Activated CD8-positive, alpha-beta memory T cell treated with anti-CD3 and anti-CD28 coated beads for 36 hours (primary cell): ENCODE data around the gene SPINK9. TPM values are rescaled to one million over a fixed set of nuclear protein-coding genes. Genes with fewer than 3 reads are reported as not detected.
"Not testable (repeated sequence)": the region's sequence is repeated elsewhere in the genome, so short reads cannot be mapped to it uniquely, and the experiment has no call there.

Experiments used
- CTCF ChIA-PET: fragments of 350-600 bp; sonication (Branson Sonifier 250); formaldehyde crosslinking; loops from one replicate; lab custom pipeline; 2021; ENCODE audit warnings: antibody characterized with exemption; lab: Charles Lee
- POLR2A ChIA-PET: fragments of 350-600 bp; sonication (Branson Sonifier 250); formaldehyde crosslinking; loops from one replicate; lab custom pipeline; 2021; ENCODE audit warnings: antibody characterized with exemption; lab: Charles Lee
- total RNA-seq, 2 experiments: library from RNA; stranded (reverse); gene quantifications; one replicate each; pipeline ENCODE4 v1.2.3, GENCODE V29; 2021

The SPINK9 gene
- not detected for total RNA-seq

- CTCF ChIA-PET, result no interaction called here
- POLR2A ChIA-PET, result no interaction called here
These were observed at the start of gene SPINK9 for GRCh38 chr5:148335259-148335658. Gene SPINK9 (plus strand): TSS chr5:148335559. CDS start chr5:148335614, 55 bp downstream.

GRCh38 chr5:148290271-148291195 is 44.8 kb upstream of the SPINK9 start:
- CTCF ChIA-PET, result no interaction called here
- POLR2A ChIA-PET, result no interaction called here

DNA sequence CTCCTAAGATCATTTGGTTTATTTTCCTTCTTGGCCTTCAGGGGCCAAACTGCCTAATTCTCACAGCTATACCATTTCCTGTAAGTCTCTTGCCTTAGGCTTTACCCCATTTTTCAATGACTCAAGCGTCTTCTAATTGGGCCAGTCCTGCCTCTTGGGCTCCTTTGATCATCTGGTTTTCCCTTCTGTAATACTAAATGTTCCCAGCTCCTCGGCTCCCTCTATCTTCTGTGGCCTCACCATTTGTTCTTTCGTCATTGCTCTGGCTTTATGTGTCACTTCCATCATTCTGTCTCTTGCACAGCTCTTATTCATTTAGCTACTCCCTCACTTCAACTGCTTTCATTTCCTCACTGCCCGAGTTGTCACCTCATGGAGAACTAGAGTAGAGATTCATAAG is 37.6 kb upstream of the SPINK9 start:
- ChIA-PET CTCF (no interaction called here), POLR2A (no interaction called here)

DNA sequence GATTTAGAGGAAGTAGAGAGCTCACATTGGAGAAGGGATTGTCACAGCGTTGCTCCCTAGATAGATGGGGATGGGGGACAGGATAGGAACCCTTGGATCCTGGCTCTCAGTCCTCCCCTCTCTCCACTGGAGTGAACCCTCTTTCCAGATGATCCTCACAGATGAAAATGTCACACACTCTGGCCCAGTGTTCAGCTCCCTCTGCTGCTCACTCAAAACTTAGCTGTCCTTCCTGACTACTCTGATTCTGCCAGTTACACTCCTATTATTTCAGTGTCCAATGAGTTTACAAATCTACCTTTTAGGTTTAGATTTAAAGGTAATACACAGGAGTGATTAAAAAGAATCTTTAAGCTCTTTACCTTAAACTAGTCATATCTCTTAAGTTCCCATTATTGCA is 28.9 kb upstream of the SPINK9 start:
- ChIA-PET CTCF (no interaction called here), POLR2A (no interaction called here)

DNA sequence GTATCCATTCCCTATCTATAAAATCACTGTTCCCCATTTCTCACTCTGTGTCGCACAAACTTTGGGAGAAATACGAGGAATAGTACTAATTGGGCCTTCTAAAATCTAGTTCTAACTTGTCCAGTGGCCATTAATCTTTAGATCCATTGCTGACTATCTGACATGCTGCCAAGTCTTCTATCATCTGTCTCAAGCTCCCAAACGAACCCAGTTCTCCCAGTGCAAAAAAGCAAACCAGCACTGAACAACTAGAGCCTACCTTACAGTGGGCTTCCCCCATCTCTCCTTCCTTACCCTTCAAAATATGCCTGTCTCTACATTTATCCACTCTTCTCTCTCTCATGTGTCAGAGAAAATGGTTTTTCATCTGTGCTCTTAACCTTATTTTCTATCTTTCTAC is 26.3 kb upstream of the SPINK9 start:
- ChIA-PET CTCF (no interaction called here), POLR2A (no interaction called here)

DNA sequence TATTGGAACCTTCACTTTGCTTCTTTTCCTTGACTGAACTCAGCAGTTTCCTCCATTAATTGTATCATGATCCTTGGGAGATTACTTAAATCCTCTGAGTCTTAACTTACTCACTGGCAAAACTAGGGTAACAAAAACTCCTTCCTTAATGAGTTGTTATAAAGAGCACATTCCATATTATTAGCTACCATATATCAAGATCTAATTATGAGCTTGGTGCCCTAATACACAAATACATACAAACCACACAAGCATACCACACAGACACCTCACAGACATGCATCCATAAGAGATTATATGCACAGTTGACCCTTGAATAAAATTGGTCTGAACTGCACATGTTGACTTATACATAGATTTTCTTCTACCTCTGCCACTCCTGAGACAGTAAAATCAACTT is 25.6 kb upstream of the SPINK9 start:
- ChIA-PET CTCF (no interaction called here), POLR2A (no interaction called here)

DNA sequence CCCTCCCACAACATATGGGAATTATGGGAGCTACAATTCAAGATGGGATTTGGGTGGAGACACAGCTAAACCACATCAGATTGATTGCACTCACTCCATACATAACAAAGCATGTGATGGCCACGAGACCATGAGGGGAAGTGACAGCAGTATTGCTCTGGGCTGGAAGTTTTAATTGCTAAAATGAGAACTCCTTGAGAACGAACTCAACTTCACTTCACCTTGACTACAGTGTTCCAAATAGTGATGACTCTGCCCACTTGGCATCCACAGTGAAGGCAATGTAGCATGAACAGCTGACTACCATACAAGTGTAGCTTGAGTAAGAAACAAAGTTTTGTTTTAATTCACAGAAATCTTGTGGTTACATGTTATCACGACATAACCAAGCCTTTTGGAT is 23.9 kb upstream of the SPINK9 start:
- ChIA-PET POLR2A (no interaction called here), CTCF (no interaction called here)

- ChIA-PET POLR2A (no interaction called here), CTCF (no interaction called here)
These were observed 23.2 kb upstream of the SPINK9 start, which contains the start of gene SPINK7 for GRCh38 chr5:148312153-148312552. Gene SPINK7 (plus strand): TSS chr5:148312423. CDS start chr5:148312484, 61 bp downstream.

DNA sequence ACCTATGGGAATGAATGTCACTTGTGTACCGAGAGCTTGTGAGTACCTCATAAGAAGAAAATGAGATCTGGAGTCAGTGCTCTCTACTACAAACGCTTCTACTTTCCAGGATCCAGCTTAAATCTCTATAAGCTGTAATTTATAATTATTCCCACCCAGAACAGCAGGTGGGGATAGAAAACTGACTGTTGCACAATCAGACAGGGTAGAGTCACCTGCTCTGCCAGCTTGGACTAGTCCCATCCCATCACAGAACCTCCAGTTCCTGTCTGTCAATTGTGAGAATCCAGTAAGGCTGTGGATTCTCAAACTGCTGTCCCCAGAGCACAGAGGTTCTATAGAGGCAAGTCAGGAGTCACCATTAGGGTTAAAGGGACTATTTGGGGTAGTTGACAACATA is 21.2 kb upstream of the SPINK9 start:
- ChIA-PET POLR2A (no interaction called here), CTCF (no interaction called here)

- ChIA-PET POLR2A (no interaction called here), CTCF (no interaction called here)
These were observed 20.6 kb upstream of the SPINK9 start for GRCh38 chr5:148314731-148315130.

DNA sequence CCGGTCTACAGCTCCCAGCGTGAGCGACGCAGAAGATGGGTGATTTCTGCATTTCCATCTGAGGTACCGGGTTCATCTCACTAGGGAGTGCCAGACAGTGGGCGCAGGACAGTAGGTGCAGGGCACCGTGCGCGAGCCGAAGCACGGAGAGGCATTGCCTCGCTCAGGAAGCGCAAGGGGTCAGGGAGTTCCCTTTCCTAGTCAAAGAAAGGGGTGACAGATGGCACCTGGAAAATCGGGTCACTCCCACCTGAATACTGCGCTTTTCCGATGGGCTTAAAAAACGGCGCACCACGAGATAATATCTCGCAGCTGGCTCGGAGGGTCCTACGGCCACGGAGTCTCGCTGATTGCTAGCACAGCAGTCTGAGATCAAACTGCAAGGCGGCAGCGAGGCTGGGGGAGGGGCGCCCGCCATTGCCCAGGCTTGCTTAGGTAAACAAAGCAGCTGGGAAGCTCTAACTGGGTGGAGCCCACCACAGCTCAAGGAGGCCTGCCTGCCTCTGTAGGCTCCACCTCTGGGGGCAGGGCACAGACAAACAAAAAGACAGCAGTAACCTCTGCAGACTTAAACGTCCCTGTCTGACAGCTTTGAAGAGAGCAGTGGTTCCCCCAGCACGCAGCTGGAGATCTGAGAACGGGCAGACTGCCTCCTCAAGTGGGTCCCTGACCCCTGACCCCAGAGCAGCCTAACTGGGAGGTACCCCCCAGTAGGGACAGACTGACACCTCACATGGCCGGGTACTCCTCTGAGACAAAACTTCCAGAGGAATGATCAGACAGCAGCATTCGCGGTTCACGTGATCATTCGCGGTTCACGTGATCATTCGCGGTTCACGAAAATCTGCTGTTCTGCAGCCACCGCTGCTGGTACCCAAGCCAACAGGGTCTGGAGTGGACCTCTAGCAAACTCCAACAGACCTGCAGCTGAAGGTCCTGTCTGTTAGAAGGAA is 15.1 kb upstream of the SPINK9 start:
- POLR2A ChIA-PET, CTCF ChIA-PET: not testable (repeated sequence)

DNA sequence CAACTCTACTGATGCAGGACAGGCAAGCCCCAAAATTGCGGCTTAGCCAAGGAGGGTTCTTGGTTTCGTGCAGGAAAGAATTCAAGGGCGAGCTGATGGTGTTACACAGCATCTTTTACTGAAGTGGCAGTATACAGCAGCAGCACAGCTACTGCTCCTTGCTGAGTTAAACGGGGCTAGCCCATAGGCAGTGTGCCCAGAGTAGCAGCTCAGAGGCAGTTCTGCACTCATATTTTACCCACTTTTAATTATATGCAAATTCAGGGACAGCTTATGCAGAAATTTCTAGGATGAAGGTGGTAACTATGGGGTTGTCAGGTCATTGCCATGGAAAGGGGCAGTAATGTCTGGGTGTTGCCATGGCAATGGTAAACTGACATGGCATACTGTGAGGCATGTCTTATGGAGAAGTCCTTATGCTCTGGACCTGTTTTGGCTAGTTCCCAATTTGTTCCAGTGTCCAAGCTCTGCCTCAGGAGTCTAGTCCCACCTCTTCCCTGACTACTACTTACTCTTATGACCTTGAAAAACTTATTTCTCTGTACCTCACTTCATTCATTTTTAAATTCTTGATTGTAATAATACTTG is 2.0 kb upstream of the SPINK9 start:
- ChIA-PET CTCF (no interaction called here), POLR2A (no interaction called here)

- ChIA-PET POLR2A (no interaction called here), CTCF (no interaction called here)
These were observed 1.5 kb downstream of the SPINK9 start for GRCh38 chr5:148336704-148337435.

- ChIA-PET CTCF (no interaction called here), POLR2A (no interaction called here)
These were observed 7.1 kb downstream of the SPINK9 start for GRCh38 chr5:148342371-148343045.

- POLR2A ChIA-PET, result no interaction called here
- CTCF ChIA-PET, result no interaction called here
These were observed 7.7 kb downstream of the SPINK9 start for GRCh38 chr5:148343046-148343407.

DNA sequence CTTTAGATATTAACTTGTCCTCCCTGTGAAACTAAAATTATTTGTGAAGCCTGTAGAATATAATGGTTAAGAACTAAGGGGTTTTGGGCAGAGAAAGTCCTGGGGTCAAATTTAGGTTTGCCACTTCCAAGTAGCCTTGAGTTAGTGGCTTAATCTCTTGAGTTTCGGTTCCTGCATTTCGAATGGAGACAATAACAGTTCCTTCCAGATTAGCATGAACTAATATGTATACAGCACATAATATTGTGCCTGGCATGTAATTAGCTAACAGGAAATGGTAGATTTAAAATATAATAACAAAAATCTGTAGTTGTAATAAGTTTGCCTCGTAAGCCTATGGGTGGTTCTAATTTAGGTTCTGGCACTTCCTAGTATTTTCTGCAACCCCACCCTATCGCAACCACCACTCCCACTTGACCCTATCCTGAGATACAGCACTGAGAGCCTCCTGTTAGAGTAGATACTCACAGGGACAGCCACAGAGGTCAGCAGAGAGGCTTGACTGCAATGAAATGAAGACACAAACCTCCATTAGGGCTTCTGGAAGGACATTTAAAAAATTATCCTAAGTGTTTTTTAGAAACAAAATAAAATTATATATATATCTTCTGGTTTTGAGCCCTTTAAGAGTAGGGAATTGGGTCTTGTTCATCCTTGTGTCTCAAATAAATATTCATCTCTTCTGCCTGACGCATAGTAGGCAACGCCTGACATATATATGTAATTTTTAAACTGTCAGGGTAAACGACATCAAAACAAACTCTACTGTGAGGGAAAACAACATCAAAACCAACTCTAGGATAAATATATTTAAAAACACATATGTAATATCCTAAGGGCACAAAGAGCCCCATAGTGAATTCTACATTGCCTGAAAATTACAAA is 8.5 kb downstream of the SPINK9 start:
- POLR2A ChIA-PET, result no interaction called here
- CTCF ChIA-PET, result no interaction called here

- CTCF ChIA-PET, result no interaction called here
These were observed 12.3 kb downstream of the SPINK9 start for GRCh38 chr5:148347706-148348105.

DNA sequence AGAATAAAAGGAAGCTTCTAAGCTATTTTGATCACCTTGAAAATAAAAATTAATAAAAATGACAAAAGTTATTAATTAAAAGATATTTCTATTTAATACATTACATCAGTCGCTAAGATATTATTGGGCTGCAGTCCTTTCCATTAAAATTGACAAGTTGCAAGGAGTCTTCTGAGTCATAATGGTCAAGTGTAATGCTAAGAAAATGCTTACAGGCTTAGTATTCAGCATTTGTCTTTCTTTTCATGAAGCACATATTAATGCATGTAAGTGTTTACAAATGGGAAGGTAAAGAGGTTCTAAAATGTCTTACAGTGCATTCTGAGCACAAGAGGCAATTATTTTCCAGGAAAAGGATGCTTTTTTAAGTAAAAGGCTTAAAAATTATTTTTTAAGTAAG is 17.3 kb downstream of the SPINK9 start:
- CTCF ChIA-PET, result no interaction called here

More at GRCh38 chr5:148347706-148348105, 12.3 kb downstream of the SPINK9 start:
- POLR2A ChIA-PET, result no interaction called here

More for the DNA sequence above, 17.3 kb downstream of the SPINK9 start:
- POLR2A ChIA-PET, result no interaction called here
